HCT116 (cell line): Measurements from ENCODE around the gene MAGEF1. TPM values are rescaled to one million over a fixed set of nuclear protein-coding genes. Genes with fewer than 3 reads are reported as not detected.

Experiments
- ATAC-seq: fragments of 200-7000 bp; cut with Tn5 transposase; 2 replicates; pipeline ENCODE4 v1.9.1; 2020; ENCODE audit warnings: mild to moderate bottlenecking, moderate library complexity
- BruUV-seq: library from RNA; stranded (reverse); fragments of 400-500 nt; replicated peaks from 2 replicates; lab custom pipeline; 2021; lab: Mats Ljungman, UMichigan
- CTCF ChIA-PET: fragments of 300-600 bp; sonication (Branson Sonifier 250); formaldehyde crosslinking; loops from one replicate; lab custom pipeline; 2021; ENCODE audit warnings: antibody characterized with exemption; lab: Charles Lee
- POLR2A ChIA-PET: fragments of 300-600, 350-600 bp; sonication (Branson Sonifier 250); formaldehyde crosslinking; loops from one replicate; lab custom pipeline; 2021; ENCODE audit warnings: antibody characterized with exemption; lab: Charles Lee
- RAD21 ChIA-PET, 2 experiments: fragments of 300-600 bp; sonication (Branson Sonifier 250); formaldehyde crosslinking; loops; one replicate each; lab custom pipeline; 2023; ENCODE audit warnings: low total read pairs in 2 of 2; ENCODE audit not compliant: uncharacterized antibody in 2 of 2, unreplicated experiment in 2 of 2, low non-redundant PET in 1 of 2; lab: Charles Lee
- DNase-seq: peaks from one replicate; pipeline ENCODE4 v3.0.0-alpha.2; 2010; ENCODE audit warnings: low read depth, low spot score
- H2AFZ ChIP-seq: fragments of 200-600 bp; shearing (Covaris generic), sonication (generic); 2 replicates; pipeline ENCODE4 v1.6.1; 2017; ENCODE audit warnings: low read depth, mixed run types, mixed read lengths, antibody characterized with exemption, low read length; ENCODE audit not compliant: poor library complexity, severe bottlenecking
- H3K27ac ChIP-seq: 2 replicates; pipeline ENCODE4 v1.5.1; 2012; ENCODE audit warnings: low read depth, low read length
- H3K27me3 ChIP-seq: fragments of 200-600 bp; sonication (generic); 2 replicates; pipeline ENCODE4 v1.6.1; 2016; ENCODE audit warnings: mixed run types, low read length, mixed read lengths; ENCODE audit not compliant: insufficient read depth
- H3K36me3 ChIP-seq, 2 experiments: fragments of 200-500 bp in 1 of 2; fragments of 200-600 bp in 1 of 2; sonication (Bioruptor generic) in 1 of 2; sonication (generic) in 1 of 2; 2 replicates each; pipeline versions ENCODE4 v1.5.1 to v1.6.1; 2014 to 2016; ENCODE audit warnings: low read length in 2 of 2, inconsistent platforms in 1 of 2, mixed read lengths in 1 of 2, mixed run types in 1 of 2; ENCODE audit not compliant: insufficient read depth in 2 of 2, control insufficient read depth in 1 of 2
- H3K4me1 ChIP-seq, 2 experiments: fragments of 200-600 bp in 1 of 2; sonication (generic) in 1 of 2; 2 replicates each; pipeline versions ENCODE4 v1.5.1 to v1.6.1; 2012 to 2017; ENCODE audit warnings: low read length in 2 of 2, inconsistent platforms in 1 of 2, mild to moderate bottlenecking in 1 of 2, mixed read lengths in 1 of 2, mixed run types in 1 of 2, moderate library complexity in 1 of 2; ENCODE audit not compliant: insufficient read depth in 2 of 2, control insufficient read depth in 1 of 2
- H3K4me2 ChIP-seq: fragments of 200-600 bp; sonication (generic); 2 replicates; pipeline ENCODE4 v1.6.1; 2017; ENCODE audit warnings: mixed run types, low read length, mixed read lengths
- H3K4me3 ChIP-seq, 2 experiments: fragments of 200-600 bp in 1 of 2; sonication (generic) in 1 of 2; replicated peaks in 1 of 2; 2 replicates each; pipeline ENCODE4 v1.5.1; 2011 to 2016; ENCODE audit warnings: low read length in 2 of 2, control low read depth in 1 of 2, low read depth in 1 of 2, mild to moderate bottlenecking in 1 of 2, mixed read lengths in 1 of 2, mixed run types in 1 of 2
- H3K79me2 ChIP-seq: fragments of 200-600 bp; sonication (generic); 2 replicates; pipeline ENCODE4 v1.6.1; 2017; ENCODE audit warnings: mild to moderate bottlenecking, mixed run types, low read length, moderate library complexity, mixed read lengths; ENCODE audit not compliant: insufficient read depth
- H3K9ac ChIP-seq: fragments of 200-600 bp; sonication (generic); 2 replicates; pipeline ENCODE4 v1.6.1; 2016; ENCODE audit warnings: low read length, mixed read lengths
- H3K9me2 ChIP-seq: fragments of 200-600 bp; sonication (generic), shearing (Covaris generic); 2 replicates; pipeline ENCODE4 v1.6.1; 2017; ENCODE audit warnings: mixed run types, mild to moderate bottlenecking, moderate library complexity; ENCODE audit not compliant: insufficient read depth
- H3K9me3 ChIP-seq, 2 experiments: fragments of 200-500 bp in 1 of 2; fragments of 200-600 bp in 1 of 2; sonication (Bioruptor generic) in 1 of 2; sonication (generic) in 1 of 2; 2 replicates each; pipeline ENCODE4 v1.6.1; 2014 to 2017; ENCODE audit warnings: low read length in 2 of 2, mixed read lengths in 2 of 2, inconsistent platforms in 1 of 2, low read depth in 1 of 2, mild to moderate bottlenecking in 1 of 2, mixed run types in 1 of 2, moderate library complexity in 1 of 2; ENCODE audit not compliant: control insufficient read depth in 1 of 2, insufficient read depth in 1 of 2
- H4K20me1 ChIP-seq: fragments of 200-600 bp; sonication (generic), shearing (Covaris generic); 2 replicates; pipeline ENCODE4 v1.6.1; 2017; ENCODE audit warnings: mixed run types, mild to moderate bottlenecking, moderate library complexity; ENCODE audit not compliant: insufficient read depth
- CBX3 ChIP-seq: IDR thresholded peaks from 2 replicates; pipeline ENCODE4 v1.6.1; 2012; ENCODE audit warnings: low read depth
- CEBPB ChIP-seq: IDR thresholded peaks from 2 replicates; pipeline ENCODE4 v1.6.1; 2012; ENCODE audit warnings: low read depth
- EGR1 ChIP-seq: IDR thresholded peaks from 2 replicates; pipeline ENCODE4 v1.6.1; 2012; ENCODE audit warnings: low read depth
- ELF1 ChIP-seq: IDR thresholded peaks from 2 replicates; pipeline ENCODE4 v1.6.1; 2012; ENCODE audit warnings: low read depth, borderline replicate concordance
- EZH2 ChIP-seq: fragments of 200-600 bp; sonication (generic); IDR thresholded peaks from 2 replicates; pipeline ENCODE4 v1.6.1; 2017; ENCODE audit warnings: antibody characterized with exemption, mixed run types
- FOSL1 ChIP-seq: IDR thresholded peaks from 2 replicates; pipeline ENCODE4 v1.6.1; 2012; ENCODE audit warnings: low read depth
- JUND ChIP-seq: IDR thresholded peaks from 2 replicates; pipeline ENCODE4 v1.6.1; 2012
- POLR2A ChIP-seq: IDR thresholded peaks from 2 replicates; pipeline ENCODE4 v1.7.0; 2011; ENCODE audit warnings: borderline replicate concordance; ENCODE audit not compliant: insufficient read depth, insufficient read length; ENCODE audit errors: extremely low read depth
- POLR2AphosphoS5 ChIP-seq: IDR thresholded peaks from 2 replicates; pipeline ENCODE4 v1.6.1; 2011; ENCODE audit warnings: mild to moderate bottlenecking, low read depth, low read length, moderate library complexity
- SIN3A ChIP-seq: IDR thresholded peaks from 2 replicates; pipeline ENCODE4 v1.6.1; 2012; ENCODE audit warnings: low read depth
- SP1 ChIP-seq: IDR thresholded peaks from 2 replicates; pipeline ENCODE4 v1.6.1; 2012; ENCODE audit warnings: low read depth
- SRF ChIP-seq: IDR thresholded peaks from 2 replicates; pipeline ENCODE4 v1.6.1; 2012; ENCODE audit warnings: low read depth
- TCF7L2 ChIP-seq: IDR thresholded peaks from 2 replicates; pipeline ENCODE4 v1.7.0; 2011; ENCODE audit warnings: borderline replicate concordance, inconsistent platforms; ENCODE audit not compliant: insufficient read depth, insufficient read length; ENCODE audit errors: extremely low read depth
- YY1 ChIP-seq: IDR thresholded peaks from 2 replicates; pipeline ENCODE4 v1.6.1; 2011; ENCODE audit warnings: low read length, low read depth, moderate library complexity, mild to moderate bottlenecking; ENCODE audit not compliant: insufficient replicate concordance; ENCODE audit errors: extremely low read depth
- ZFX ChIP-seq: fragments of 450-650 bp; IDR thresholded peaks from 2 replicates; pipeline ENCODE4 v1.6.1; 2017
- ZNF274 ChIP-seq: fragments of 200-500 bp; sonication (Bioruptor generic); IDR thresholded peaks from 2 replicates; pipeline ENCODE4 v1.6.1; 2014; ENCODE audit warnings: mild to moderate bottlenecking, low read depth, low read length, inconsistent platforms
- intact Hi-C: fragments of 100-400 bp; cut with micrococcal nuclease; formaldehyde crosslinking; loops from 2 replicates; pipeline ENCODE4 v1.10.0; 2022
- total RNA-seq: library from RNA; stranded (reverse); gene quantifications from one replicate; pipeline ENCODE4 v1.2.1, GENCODE V29; 2021; ENCODE audit not compliant: unreplicated experiment
- TF ChIP-seq, protein P1 (sequence below): IDR thresholded peaks from 2 replicates; pipeline ENCODE4 v1.6.1; 2012
- TF ChIP-seq, protein P2 (sequence below): IDR thresholded peaks from 2 replicates; pipeline ENCODE4 v1.6.1; 2011; ENCODE audit warnings: mild to moderate bottlenecking, low read length, moderate library complexity; ENCODE audit not compliant: insufficient replicate concordance; ENCODE audit errors: extremely low read depth
- TF ChIP-seq, protein P3 (sequence below): IDR thresholded peaks from 2 replicates; pipeline ENCODE4 v1.6.1; 2012
- TF ChIP-seq, protein P4 (sequence below), 3 experiments: fragments of 200-600 bp in 1 of 3; sonication (generic) in 1 of 3; IDR thresholded peaks in 2 of 3; conservative IDR thresholded peaks in 1 of 3; 2 replicates each; pipeline ENCODE4 v1.5.1; 2012 to 2017; ENCODE audit warnings: low read depth in 2 of 3, low read length in 2 of 3, antibody characterized with exemption in 1 of 3, borderline replicate concordance in 1 of 3, control low read depth in 1 of 3, mild to moderate bottlenecking in 1 of 3, mixed read lengths in 1 of 3, mixed run types in 1 of 3, moderate library complexity in 1 of 3; ENCODE audit not compliant: insufficient read depth in 1 of 3

Gene MAGEF1
- total RNA-seq, 1 experiment from 2014 or later, result 44.1 TPM

DNA sequence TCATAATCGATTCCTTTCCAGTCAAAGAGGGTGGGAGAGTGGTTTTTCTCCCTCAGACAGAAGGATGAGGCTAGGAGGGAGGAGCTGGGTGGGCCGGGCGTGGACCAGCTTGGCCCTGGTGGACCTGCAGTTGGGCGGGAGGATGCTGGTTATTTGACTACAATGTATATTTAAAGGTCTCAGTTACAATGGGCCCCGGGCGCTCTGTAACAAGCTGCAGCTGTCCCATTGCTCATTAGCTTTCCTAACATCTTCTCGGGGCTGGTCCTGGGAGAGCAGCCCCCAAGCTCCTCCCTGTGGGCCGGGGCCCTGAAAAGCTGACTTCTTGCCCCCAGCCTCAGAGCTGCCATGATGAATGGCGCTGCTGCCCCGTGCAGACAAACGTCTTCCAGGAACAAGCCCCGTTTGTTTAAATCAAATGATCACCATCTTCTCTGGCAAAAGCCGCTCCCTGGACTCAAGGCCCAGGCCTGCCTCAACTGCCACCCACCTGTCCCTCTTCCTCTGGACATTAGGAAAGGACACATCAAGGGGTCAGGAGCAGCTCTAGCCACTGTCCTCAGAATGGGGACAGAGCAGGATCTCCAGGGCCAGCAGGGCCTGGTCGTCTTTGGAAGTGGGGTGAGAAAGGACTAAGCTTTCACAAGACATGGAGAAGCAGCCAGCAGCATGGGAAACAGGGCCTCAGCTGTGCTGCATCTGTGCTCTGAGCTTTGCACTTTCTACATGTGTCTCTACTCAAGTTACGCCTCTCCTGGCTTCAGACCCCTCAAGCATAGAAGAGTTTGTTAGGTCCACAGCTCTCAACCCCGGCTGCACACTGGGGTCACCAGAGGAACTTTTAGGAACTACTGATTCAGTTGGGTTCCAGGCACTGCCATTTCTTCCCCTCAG is 38.6 kb downstream of the MAGEF1 start:
- TF ChIP-seq ZFX (no peak), TCF7L2 (no peak), YY1 (no peak), FOSL1 (no peak), SRF (no peak), ELF1 (no peak), CBX3 (no peak), POLR2AphosphoS5 (no peak), SP1 (no peak), POLR2A (no peak), ZNF274 (no peak), CEBPB (no peak), SIN3A (no peak), JUND (no peak), EZH2 (no peak), EGR1 (no peak)
- TF ChIP-seq, protein P1, sequence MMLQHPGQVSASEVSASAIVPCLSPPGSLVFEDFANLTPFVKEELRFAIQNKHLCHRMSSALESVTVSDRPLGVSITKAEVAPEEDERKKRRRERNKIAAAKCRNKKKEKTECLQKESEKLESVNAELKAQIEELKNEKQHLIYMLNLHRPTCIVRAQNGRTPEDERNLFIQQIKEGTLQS, result no peak
- TF ChIP-seq, protein P2, sequence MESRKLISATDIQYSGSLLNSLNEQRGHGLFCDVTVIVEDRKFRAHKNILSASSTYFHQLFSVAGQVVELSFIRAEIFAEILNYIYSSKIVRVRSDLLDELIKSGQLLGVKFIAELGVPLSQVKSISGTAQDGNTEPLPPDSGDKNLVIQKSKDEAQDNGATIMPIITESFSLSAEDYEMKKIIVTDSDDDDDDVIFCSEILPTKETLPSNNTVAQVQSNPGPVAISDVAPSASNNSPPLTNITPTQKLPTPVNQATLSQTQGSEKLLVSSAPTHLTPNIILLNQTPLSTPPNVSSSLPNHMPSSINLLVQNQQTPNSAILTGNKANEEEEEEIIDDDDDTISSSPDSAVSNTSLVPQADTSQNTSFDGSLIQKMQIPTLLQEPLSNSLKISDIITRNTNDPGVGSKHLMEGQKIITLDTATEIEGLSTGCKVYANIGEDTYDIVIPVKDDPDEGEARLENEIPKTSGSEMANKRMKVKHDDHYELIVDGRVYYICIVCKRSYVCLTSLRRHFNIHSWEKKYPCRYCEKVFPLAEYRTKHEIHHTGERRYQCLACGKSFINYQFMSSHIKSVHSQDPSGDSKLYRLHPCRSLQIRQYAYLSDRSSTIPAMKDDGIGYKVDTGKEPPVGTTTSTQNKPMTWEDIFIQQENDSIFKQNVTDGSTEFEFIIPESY, result no peak
- TF ChIP-seq, protein P3, sequence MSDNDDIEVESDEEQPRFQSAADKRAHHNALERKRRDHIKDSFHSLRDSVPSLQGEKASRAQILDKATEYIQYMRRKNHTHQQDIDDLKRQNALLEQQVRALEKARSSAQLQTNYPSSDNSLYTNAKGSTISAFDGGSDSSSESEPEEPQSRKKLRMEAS, result no peak
- TF ChIP-seq, protein P4, sequence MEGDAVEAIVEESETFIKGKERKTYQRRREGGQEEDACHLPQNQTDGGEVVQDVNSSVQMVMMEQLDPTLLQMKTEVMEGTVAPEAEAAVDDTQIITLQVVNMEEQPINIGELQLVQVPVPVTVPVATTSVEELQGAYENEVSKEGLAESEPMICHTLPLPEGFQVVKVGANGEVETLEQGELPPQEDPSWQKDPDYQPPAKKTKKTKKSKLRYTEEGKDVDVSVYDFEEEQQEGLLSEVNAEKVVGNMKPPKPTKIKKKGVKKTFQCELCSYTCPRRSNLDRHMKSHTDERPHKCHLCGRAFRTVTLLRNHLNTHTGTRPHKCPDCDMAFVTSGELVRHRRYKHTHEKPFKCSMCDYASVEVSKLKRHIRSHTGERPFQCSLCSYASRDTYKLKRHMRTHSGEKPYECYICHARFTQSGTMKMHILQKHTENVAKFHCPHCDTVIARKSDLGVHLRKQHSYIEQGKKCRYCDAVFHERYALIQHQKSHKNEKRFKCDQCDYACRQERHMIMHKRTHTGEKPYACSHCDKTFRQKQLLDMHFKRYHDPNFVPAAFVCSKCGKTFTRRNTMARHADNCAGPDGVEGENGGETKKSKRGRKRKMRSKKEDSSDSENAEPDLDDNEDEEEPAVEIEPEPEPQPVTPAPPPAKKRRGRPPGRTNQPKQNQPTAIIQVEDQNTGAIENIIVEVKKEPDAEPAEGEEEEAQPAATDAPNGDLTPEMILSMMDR (IDR thresholded peaks at IDR 0.05 in 2 of 3, conservative IDR thresholded peaks at IDR 0.05 in 1 of 3; ENCODE audit: borderline replicate concordance in 1 of 3, insufficient read depth in 1 of 3, low read depth in 2 of 3, low read length in 2 of 3), result no peak
- H4K20me1 ChIP-seq, result no peaks in the 10 kb centered on the region
- RAD21 ChIA-PET, result no interaction called here
- H3K9me2 ChIP-seq, result no peaks in the 10 kb centered on the region
- no peak for ATAC-seq
- POLR2A ChIA-PET, result no interaction called here
- no peaks in the 10 kb centered on the region for H3K79me2 ChIP-seq
- no TSS peak for BruUV-seq
- intact Hi-C loops, result no loop called here
- H3K4me1 ChIP-seq, result no peaks in the 10 kb centered on the region
- no peak overlapping the region for H2AFZ ChIP-seq
- no peaks in the 10 kb centered on the region for H3K36me3 ChIP-seq
- DNase-seq, result no peak
- CTCF ChIA-PET, result no interaction called here
- no peak overlapping the region for H3K9ac ChIP-seq
- no peak overlapping the region for H3K4me3 ChIP-seq
- H3K9me3 ChIP-seq, result no peaks in the 10 kb centered on the region
- H3K27ac ChIP-seq, result no peak overlapping the region
- no peak overlapping the region for H3K4me2 ChIP-seq
- peaks cover 3% of the 10 kb centered on the region; the same call in 1 of the 2 replicates for H3K27me3 ChIP-seq
